HG02970 (cell line): Measurements from ENCODE around the gene OR8B12.
"Not testable (repeated sequence)": the region's sequence is repeated elsewhere in the genome, so short reads cannot be mapped to it uniquely, and the experiment has no call there.

Source experiments
- ATAC-seq: cut with Tn5 transposase; IDR thresholded peaks from one replicate; pipeline ENCODE4 v1.9.1; 2021; ENCODE audit warnings: mild to moderate bottlenecking, moderate library complexity, moderate number of reproducible peaks; ENCODE audit not compliant: unreplicated experiment, low FRiP score

The OR8B12 gene

DNA sequence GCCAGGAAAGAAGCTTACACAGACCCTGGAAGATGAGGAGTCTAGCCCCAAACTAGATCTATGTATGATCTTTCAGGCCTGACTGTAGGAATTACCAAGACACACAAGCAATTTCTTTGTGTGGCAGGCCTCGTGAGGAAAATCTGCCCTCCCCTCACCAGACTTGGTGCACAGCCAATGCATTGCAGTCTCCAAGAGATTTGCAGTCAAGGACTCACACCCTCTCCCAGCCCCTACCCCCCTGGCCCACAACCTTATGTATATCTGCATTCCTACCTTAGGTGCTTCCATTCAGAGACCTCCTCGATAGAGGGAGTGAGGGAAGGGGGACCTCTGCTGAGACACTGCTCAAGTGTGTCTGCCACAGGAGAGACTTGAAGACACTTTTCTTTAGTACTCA, 9.8 kb downstream of the OR8B12 start:
- no peak for ATAC-seq

DNA sequence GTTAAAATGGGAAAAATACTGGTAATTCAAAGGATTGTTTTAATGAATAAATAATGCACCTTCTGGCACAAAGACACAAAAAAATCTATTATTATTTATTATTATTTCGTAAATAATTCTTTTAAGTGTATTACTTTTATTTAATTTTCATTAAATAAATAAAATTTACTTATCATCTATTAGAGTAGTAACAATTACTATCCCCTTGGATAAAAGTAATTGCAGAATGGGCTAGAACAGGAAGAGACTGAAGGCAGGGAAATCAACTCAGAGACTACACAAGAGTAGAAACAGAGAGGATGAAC, 23.0 kb downstream of the OR8B12 start:
- ATAC-seq = no peak

DNA sequence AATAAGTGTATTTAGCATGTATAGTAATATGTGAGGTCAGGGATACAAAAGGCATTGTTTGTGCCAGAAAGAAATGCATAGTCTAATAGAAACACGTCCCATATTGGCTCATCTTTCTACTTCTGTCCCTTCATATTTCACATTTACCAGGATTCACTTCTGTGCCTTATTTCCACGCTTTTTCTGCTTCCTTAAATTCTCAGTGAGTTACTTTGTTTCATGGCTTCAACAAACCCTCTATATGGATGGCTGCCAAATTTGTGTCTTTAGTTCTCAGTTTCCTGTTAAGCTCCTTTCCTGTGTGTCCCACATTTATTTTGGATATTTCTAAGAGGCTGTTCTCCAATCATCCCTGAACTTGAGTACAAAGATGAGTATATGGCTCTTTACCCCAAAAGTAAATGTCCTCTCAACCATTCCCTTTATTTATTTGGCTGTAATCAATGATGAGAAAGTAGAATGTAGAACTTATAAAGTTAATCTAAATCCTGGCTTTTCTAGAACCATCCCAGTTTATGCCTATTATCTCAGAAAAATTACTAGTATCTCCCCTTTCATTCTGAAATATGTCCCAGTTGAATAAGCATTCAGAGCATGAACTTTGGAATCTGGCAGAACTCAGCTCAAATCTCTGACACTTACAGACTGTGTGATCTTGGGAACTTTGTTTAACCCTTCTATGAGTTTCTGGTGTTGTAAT, 23.5 kb downstream of the OR8B12 start:
- ATAC-seq = no peak

DNA sequence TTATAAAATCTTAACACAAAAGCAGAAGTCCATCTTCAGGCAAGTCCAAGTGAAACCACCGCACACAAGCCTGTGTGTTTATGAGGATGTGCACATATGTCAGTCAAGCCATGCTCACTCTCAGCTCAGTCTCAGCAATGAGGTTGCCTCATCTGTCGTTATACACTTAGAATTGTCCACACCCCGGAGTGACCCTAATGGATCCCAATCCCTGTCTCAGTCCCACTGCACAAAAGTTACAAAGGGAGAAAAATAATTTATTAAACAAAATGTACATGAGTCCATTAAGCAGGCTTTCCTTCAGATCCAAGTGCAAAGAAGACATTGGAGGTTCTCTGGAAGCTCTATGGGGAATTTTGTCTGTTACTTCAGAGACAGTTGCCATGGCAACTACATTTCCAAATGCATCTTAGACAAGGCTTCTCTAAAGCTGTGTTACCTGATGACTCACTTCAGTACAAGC, 24.4 kb downstream of the OR8B12 start:
- no peak for ATAC-seq

DNA sequence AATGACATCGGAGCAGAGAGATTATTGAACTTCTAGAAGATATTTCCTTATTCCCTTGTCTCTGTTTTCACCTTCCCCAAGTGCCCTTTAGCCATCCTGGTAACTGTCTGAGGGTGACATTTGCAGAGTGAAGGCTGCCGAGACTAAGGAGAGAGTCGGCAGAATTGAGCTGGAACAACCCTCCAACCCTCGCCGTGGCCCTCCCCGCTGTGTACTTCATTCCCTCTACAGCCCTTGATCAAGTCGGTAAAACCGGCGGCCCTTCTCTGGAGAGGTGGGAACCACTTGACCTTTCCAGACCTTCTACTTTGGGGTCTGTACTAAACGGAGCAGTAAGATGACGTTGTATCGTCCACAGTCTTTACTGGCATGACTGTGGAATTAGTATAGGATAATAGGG, 26.1 kb downstream of the OR8B12 start:
- no peak for ATAC-seq

DNA sequence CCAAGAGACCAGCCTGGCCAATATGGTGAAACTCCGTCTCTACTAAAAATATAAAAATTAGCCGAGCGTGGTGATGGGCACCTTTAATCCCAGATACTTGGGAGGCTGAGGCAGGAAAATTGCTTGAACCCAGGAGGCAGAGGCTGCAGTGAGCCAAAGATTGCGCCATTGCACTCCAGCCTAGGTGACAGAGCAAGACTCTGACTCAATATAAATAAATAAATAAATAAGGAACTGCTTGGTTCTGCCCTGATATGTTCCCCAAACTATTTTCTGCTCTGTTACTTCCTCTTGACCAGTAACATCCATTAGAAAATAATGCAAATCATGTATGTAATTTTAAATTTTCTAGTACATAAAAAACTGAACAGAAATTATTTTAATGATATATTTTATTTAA, 28.8 kb downstream of the OR8B12 start:
- not testable (repeated sequence) for ATAC-seq

DNA sequence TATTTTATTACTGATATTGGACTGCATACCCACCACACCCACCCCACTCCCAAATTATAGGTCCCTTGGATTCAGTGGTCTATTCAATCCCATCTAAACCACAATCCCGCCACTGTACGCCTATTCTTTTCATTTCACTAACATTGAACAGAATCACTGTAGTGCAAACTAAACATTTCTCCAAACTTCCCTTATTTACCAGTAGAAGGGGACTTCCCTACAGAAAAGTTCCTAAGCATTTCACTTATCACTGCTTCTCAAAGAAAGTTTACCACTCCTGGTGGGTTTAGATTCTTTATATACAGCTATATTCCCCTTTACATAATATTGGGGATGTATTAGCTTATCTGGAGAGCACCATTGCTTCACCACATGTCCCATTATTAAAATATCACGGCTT, 29.3 kb downstream of the OR8B12 start:
- ATAC-seq = no peak

DNA sequence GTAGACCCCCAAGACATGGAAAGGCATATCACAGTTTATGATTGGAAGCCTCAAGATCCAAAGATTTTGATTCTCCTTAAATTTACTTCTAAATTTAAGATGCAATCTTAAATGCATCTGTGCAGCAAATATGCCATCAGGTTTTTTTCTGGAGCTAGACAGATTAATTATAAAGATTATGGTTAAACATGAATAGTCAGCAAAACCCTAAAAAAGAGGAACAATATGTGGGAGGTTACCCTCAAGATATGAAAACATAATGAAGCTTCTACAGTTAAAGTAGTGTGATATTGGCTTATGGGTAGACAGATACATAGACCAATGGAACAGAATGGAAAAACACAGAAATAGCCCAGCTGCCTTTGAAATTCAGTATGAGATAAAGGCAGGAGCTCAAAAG, 31.7 kb downstream of the OR8B12 start:
- ATAC-seq = no peak

DNA sequence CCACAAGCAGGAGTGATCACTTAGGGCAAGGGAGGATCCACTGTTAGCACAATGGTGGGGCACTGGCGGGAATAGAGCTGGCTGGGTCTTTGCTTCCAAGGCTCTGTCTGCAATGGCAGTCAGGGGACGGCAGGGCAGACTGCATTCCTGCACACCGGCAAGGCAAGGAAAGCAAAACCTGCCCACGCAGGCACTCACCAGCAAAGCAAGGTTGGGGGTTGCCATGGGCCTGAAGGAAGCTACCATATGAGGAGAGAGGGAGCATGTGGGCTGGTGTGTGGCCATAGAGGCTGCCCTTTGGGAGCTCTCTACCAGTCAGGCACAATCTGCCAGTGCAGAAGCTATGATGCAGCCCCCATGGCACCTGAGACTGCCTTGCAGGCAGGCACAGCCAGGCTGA, 33.2 kb downstream of the OR8B12 start:
- ATAC-seq = no peak

DNA sequence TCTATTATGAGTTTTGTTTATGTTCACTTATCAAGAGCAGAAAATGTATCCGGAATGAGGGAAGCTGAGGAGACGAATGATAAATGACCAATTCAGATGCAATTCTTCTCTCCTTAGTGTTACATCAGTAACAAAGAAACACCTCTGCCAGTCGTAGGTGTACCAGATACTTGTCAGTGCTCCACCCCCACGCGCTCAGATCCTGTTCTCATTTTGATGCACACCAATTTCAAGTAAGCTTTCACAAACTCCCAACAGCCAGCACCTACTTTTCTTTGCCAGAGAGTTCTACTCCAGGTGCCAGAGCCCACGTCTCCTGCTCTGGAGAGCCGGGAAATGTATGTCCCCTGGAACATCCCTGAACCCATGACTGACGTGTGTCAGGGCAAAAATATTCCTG, 43.7 kb downstream of the OR8B12 start:
- ATAC-seq = no peak

DNA sequence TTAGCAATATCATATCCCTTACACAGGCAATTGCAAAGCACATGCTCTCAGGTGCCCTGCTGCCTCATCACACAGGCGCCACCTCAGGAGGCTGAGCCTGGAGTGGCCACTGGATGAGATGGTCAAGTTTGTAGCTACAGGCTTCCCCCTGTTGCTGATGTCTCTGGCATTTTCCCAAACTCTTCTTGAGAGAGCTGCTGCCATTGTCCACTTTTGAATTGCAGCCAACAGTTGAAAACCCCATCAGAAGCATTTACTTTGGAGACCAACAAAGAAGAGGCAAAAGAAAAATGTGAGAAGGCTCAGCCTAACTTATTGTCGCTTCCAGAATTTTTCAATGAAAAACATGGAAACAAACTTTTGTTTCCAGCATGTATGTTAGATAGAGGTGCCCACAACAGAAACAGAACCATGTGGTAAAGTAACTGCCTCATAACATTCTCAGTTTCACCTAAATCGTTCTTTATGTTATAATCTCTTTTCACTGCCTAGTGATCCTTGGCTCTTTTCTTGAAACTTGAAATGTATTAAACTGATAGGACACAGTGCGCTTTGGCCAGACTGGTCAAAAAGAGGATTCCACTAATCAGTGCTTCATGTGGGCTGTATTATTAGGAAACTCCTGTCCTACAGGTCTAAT, 50.3 kb downstream of the OR8B12 start:
- no peak for ATAC-seq
